ENCODE data around the gene GUCA1A.

GUCA1A gene

DNA sequence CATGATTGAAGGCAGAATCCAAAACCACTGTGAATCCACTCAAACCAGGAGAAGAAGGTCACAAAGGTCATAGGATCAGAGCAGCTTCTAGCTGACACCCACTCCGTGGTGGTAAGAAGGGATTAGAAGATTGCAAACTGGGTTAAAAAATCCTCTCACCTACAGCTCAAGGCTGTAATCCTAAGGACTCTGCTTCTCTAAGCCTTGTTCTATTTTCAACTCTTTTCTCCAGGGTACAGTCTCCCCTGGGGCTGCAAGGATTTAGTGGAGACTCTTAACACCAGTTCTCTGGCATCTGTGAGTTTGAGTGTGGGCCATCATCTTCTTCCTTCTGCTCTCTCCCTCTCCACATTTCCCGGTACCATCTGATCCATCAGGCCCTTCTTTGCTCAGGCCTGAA, at the start of gene GUCA1A:
Gene GUCA1A, plus strand, starts transcription at position 264 of the 400 bp plus-strand sequence. CDS start 250 bp downstream, outside the sequence.
- DNase-seq = no peak
- TF ChIP-seq POLR2A (IDR thresholded peaks at IDR 0.05; ENCODE audit: low read length) = no peak
- no peak for TF ChIP-seq GATA1 (IDR thresholded peaks at IDR 0.05; ENCODE audit: low read depth, low read length)

DNA sequence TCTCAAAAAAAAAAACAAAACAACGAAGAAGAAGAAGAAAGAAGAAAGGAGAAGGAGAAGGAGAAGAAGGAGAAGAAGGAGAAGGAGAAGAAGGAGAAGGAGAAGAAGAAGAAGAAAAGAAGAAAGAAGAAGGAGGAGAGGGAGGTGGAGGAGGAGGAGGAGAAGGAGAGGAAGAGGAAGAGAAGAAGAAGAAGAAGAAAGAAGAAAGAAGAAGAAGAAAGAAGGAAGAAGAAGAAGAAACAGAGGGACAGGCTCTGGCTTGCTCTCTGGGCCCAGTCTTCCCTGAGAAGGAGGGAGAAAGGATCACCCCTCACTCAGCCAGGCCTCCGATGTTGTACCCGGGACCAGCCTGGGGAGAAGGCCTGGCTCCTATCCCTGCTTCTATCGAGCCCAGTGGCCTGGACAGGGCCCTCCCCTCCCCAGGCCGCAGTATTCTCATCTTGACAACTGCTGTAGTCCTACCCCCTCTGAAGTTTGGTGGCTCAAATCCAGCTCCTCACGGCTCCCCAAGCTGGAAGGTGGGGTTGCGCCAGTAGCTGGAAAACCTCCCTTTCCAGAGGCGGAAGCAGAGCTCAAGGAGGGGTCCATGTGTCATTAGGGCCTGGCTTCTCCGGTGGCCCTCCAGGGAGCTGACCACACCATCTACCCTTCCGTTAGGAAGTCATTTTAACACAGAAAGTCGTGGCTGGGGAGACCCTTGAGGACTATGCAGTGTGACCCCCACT, 49.6 kb upstream of the GUCA1A start:
- DNase-seq = no peak
- TF ChIP-seq GATA1 (IDR thresholded peaks at IDR 0.05; ENCODE audit: low read depth, low read length) (no peak), POLR2A (IDR thresholded peaks at IDR 0.05; ENCODE audit: low read length) (no peak)

DNA sequence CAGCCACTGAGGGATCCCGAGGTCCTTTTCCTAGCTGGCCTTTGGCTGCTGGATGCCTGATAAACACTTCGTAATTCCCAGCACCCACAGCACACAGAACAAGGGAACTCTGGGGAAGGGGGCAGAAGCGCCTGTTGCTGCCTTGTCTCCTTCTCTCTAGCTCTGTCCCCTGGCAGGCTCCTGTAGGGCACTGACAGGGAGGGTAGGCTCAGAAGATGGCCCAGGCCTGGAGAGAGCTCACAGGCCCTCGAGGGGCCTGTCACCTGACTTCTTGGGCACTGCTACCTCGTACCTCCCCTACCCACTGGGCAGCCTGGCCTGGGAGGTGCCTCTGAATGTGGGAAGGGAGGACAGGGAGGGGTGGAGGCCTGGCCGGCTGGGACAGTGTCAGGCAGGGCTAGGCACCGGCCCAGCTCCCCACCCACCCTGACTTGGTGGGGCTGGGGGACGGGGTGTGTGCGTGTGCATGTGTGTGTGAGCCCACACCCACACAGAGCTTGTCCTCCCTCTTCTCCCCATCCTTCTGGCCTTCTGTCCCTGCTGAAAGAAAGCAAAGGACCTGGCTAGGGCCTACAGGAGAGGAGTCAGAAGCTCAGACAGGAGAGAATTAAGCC, 48.8 kb upstream of the GUCA1A start:
- DNase-seq = no peak
- TF ChIP-seq GATA1 (IDR thresholded peaks at IDR 0.05; ENCODE audit: low read depth, low read length) (no peak), POLR2A (IDR thresholded peaks at IDR 0.05; ENCODE audit: low read length) (no peak)

DNA sequence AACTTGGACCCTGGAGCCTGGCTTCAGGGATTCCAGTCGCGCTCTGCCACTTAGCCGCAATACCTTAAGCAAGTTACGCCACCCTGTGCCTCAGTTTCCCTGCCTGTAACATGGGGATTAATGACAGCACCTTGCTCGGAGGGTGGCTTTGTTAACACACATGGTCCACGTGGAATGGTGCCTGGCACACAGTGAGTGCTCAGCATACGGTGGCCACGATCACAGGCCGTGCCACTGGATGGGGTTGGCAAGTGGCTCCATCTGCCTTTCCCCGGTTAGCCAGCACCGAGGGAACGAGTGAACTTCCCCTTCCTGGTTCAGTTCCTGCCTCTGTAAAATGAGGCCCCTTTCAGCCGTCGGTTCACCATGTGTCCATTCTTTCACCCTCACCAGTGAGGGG, 47.9 kb upstream of the GUCA1A start:
- no peak for TF ChIP-seq GATA1 (IDR thresholded peaks at IDR 0.05; ENCODE audit: low read depth, low read length)
- no peak for TF ChIP-seq POLR2A (IDR thresholded peaks at IDR 0.05; ENCODE audit: low read length)
- DNase-seq = no peak

GRCh38 chr6:42125663-42126062, 47.5 kb upstream of the GUCA1A start:
- DNase-seq = no peak
- TF ChIP-seq POLR2A (IDR thresholded peaks at IDR 0.05; ENCODE audit: low read length) = no peak
- TF ChIP-seq GATA1 (IDR thresholded peaks at IDR 0.05; ENCODE audit: low read depth, low read length) = no peak

- DNase-seq = no peak
- no peak for TF ChIP-seq POLR2A (IDR thresholded peaks at IDR 0.05; ENCODE audit: low read length)
- no peak for TF ChIP-seq GATA1 (IDR thresholded peaks at IDR 0.05; ENCODE audit: low read depth, low read length)
Observed at GRCh38 chr6:42128460-42129359, 44.5 kb upstream of the GUCA1A start.

DNA sequence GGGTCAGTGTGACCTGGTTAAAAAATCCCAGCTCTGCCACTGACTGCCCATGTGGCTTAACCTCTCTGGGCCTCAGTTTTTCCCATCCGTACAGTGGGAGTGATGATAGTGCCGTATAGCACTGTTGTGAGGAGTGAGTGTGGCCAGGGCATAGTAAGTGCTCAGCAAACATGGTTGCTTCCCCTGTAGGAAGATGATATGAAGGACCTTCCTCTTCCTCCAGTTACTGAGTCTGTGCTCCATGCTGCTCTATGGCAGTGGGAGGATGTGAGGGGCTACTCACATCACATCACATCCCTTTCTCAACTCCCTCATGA, 43.8 kb upstream of the GUCA1A start:
- TF ChIP-seq POLR2A (IDR thresholded peaks at IDR 0.05; ENCODE audit: low read length) (no peak), GATA1 (IDR thresholded peaks at IDR 0.05; ENCODE audit: low read depth, low read length) (no peak)

DNA sequence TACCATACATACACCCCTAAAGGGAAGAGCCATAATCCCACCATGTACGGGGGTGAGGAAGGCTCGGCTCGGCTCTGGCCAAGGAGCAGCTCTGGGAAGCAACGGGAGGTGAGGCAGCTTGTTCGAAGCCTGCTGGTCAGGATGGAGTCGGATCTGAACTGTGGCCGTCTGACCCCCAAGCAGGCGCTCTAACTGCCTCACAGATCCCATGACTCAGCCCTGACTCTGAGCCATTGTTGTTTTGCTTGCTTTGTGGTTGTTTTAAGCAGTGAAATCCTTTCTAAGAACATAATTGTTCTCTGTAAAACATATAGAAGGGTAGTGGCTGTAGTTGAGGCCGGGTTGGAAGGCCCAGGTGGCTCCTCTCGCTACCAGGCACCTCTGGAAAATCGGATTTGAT, 41.6 kb upstream of the GUCA1A start:
- no peak for TF ChIP-seq GATA1 (IDR thresholded peaks at IDR 0.05; ENCODE audit: low read depth, low read length)
- no peak for DNase-seq

More for the DNA sequence above, 43.8 kb upstream of the GUCA1A start:
- DNase-seq = no peak

DNA sequence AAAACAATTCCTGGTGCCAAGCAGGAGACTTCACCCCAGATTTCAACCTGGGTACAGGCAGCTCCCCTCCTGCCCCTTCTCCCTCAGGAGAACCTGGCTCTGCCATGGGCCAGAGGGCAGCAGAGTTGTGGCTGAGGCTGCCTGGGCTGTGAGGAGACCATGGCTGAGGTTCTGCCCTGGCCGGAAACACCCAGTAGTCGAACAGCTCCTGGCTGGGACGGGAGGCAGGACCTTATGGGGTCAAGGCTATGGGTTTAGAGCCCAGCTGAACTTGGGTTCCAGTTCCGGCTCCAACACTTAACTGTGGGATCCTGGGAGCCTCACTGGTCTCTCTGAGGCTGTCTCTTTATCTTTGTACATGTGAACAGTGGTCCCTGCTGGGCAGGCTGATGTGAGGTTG, 39.2 kb upstream of the GUCA1A start:
- DNase-seq = no peak
- TF ChIP-seq POLR2A (IDR thresholded peaks at IDR 0.05; ENCODE audit: low read length) (no peak), GATA1 (IDR thresholded peaks at IDR 0.05; ENCODE audit: low read depth, low read length) (no peak)

- TF ChIP-seq POLR2A (IDR thresholded peaks at IDR 0.05; ENCODE audit: low read length) (no peak), GATA1 (IDR thresholded peaks at IDR 0.05; ENCODE audit: low read depth, low read length) (no peak)
- no peak for DNase-seq
Observed at GRCh38 chr6:42135161-42135560, 38.0 kb upstream of the GUCA1A start.

DNA sequence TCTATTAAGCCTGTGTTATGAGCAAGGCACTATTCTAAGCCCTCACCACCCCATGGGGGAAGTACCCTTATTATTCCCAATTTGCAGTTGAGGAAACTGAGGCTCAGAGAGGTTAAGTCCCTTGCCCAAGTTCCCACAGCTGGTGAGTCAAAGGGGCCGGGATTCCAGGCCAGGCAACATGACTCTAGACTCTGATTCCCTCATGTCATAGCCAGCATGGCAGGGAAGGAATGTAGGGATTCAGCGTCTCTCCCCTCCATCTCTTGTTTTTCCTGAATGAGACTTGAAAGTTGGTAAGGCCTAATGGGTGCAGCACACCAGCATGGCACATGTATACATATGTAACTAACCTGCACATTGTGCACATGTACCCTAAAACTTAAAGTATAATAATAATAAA, 37.4 kb upstream of the GUCA1A start:
- TF ChIP-seq POLR2A (IDR thresholded peaks at IDR 0.05; ENCODE audit: low read length) = no peak
- no peak for TF ChIP-seq GATA1 (IDR thresholded peaks at IDR 0.05; ENCODE audit: low read depth, low read length)
- DNase-seq = no peak

- TF ChIP-seq GATA1 (IDR thresholded peaks at IDR 0.05; ENCODE audit: low read depth, low read length) = no peak
- TF ChIP-seq POLR2A (IDR thresholded peaks at IDR 0.05; ENCODE audit: low read length) = no peak
- DNase-seq = peak; percentile 39 to 48
Observed at GRCh38 chr6:42136508-42137193, 36.5 kb upstream of the GUCA1A start.

DNA sequence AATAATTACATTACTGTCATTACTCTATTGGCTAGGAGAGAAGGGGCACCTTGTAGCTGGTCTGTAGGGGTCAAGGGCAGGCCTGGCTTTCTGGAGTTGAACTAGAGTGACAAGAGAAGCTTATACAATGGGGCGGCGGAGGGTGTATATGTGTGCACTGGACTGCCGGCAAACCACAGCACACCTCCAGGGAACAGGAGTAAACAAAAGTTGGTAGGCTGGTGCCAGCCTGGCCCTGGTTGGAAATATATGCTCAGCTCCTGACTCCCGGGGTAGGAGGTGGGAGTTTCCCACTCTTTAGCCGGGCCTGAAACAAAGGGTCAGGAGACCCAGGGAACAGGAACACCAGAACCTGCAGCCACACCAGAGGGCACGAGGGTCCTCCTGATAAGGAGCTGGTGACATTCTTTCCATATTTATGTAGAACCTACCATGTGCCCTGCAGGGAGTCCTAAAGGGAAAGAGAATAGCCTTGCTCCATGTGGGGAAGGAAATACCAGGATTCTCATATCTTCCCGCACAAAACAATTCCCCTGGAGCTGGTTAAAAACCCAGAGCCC, 35.9 kb upstream of the GUCA1A start:
- TF ChIP-seq POLR2A (IDR thresholded peaks at IDR 0.05; ENCODE audit: low read length) = no peak
- no peak for DNase-seq

DNA sequence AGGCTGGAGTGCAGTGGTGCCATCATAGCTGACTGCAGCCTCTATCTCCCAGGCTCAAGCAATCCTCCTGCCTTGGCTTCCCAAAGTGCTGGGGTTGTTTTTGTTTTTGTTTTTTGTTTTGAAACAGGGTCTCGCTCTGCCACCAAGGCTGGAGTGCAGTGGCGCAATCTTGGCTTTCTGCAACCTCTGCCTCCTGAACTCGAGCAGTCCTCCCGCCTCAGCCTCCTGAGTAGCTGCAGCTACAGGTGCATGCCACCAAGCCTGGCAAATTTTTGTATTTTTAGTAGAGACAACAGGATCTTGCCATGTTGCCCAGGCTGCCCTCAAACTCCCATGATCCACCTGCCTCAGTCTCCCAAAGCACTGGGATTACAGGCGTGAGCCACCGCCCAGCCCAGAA, 35.0 kb upstream of the GUCA1A start:
- TF ChIP-seq GATA1 (IDR thresholded peaks at IDR 0.05; ENCODE audit: low read depth, low read length) (no peak), POLR2A (IDR thresholded peaks at IDR 0.05; ENCODE audit: low read length) (no peak)
- no peak for DNase-seq
